SH-SY5Y (cell line): Measurements from ENCODE around the gene KCNJ4.

Source experiments
- GATA2 ChIP-seq: IDR thresholded peaks from 2 replicates; pipeline ENCODE4 v1.6.1; 2011; ENCODE audit warnings: mild to moderate bottlenecking, low read depth, low read length
- GATA3 ChIP-seq: IDR thresholded peaks from 2 replicates; pipeline ENCODE4 v1.6.1; 2011; ENCODE audit warnings: low read depth, mild to moderate bottlenecking, low read length, moderate library complexity

DNA sequence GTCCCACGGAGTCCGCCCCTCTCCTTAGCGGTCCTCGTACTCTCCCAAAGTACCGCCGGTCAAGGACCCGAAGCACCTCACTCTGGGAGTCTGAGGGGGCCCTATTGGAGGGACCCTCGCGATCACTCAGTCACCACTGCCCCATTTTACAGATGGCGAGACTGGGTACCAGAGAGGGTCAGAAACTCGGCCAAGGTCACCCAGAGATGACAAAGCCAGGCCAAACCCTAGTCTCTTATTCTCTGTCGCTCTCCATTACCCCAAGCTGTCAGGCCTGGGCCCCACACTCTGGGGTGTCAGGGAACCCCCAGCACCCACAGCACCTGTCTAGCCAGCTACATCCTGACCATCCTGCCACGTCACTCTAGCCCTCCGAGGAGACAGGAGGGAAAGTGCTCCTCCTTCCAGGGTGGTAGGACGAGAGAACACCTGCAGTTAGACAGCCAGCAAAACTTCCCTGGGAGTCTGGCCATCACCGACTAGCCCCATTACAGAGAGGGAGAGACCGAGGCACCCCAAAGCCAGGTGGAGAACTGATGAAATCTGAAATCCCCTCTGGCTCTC lies 1.4 kb upstream of the KCNJ4 start:
- TF ChIP-seq GATA2 (no peak), GATA3 (no peak)
